GM12872 (cell line): ENCODE results near the gene TTYH3.

Source experiments
- CTCF ChIP-seq: IDR thresholded peaks from 3 replicates; pipeline ENCODE4 v1.5.1; 2011; ENCODE audit warnings: low read depth, mild to moderate bottlenecking, low read length, moderate library complexity; ENCODE audit not compliant: insufficient read depth

Gene TTYH3

DNA sequence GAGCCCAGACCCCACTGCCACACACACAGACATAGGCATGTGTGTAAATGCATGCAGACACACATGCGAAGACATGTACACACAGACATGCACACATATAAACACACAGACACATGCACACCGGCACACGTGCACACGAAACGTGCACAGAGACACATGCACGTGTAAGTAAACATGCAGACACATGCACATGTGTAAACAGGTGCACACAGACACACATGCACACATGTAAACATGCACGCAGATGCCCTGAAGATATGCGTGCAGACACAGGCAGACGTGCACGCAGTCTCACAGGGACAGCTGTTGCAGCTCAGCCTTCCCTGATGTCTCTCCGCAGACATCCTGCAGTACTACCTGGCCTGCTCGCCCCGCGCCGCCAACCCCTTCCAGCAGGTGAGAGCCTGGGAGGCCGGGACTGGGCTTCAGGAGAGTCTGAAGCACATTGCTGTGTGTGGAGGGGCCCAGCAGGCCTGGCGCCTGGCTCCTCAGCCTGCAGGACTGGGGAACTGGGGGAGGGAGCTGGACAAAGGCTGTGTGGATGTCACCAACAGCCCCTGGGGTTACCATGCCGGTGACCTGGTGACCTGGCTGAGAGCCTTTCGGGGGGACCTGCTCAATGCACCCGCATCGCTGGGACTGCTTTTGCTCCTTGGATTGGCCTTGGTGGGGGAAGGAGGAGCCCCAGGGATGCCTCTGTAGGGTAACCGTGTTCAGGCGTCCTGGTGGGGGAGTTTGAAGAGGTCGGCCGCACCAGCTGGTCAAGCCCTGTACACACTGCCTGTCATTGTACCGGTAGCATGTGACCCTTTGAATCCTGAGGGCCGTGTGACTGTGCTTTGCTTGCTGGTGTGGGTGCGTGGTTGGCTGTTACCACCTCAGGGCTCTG, 20.3 kb downstream of the TTYH3 start:
- no peak for TF ChIP-seq CTCF

GRCh38 chr7:2652736-2653060, 20.9 kb downstream of the TTYH3 start:
- no peak for TF ChIP-seq CTCF

DNA sequence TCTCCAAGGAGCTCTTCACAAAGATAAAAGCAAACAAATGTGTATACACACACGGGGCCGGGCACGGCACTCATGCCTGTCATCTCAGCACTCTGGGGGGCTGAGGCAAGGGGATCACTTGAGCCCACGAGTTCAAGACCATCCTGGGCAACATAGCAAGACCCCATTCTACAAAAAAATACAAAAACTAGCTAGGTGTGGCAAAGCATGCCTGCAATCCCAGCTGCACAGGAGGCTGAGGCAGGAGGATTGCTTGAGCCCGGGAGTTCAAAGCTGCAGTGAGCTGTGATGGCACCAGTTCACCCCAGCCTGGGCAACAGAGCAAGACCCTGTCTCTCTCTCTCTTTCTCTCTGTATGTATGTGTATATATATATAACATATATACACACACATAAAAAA, 22.3 kb downstream of the TTYH3 start:
- no peak for TF ChIP-seq CTCF

DNA sequence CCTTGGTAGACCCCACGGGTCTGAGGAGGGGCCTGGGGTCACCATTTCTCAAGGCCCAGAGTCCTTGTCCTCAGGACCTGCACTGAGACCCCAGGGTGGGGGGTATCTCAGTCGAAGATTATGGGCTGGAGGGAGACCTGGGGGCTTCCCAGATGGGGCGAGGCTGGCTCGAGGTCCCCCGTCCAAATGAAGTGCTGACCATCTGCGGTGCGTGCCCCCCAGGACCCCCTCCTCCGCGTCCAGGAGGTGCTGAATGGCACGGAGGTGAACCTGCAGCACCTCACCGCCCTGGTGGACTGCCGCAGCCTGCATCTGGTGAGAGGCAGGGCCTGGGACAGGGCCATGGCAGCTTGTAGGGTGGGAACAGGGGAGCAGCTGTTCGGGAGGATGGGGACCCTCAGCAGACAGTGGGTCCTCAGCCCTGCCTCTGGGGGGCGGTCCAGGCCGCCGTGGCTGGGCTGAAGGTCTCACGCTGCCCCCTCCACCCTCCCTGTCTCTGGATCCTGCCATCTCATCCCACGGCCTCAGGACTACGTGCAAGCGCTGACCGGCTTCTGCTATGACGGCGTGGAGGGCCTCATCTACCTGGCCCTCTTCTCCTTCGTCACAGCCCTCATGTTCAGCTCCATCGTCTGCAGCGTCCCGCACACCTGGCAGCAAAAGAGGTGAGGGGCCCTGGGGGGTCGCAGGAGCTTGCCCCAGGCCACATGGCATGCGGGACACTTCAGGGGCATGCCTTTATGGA, 24.3 kb downstream of the TTYH3 start:
- no peak for TF ChIP-seq CTCF

- TF ChIP-seq CTCF = no peak
Observed at GRCh38 chr7:2657208-2657607, 25.4 kb downstream of the TTYH3 start.

DNA sequence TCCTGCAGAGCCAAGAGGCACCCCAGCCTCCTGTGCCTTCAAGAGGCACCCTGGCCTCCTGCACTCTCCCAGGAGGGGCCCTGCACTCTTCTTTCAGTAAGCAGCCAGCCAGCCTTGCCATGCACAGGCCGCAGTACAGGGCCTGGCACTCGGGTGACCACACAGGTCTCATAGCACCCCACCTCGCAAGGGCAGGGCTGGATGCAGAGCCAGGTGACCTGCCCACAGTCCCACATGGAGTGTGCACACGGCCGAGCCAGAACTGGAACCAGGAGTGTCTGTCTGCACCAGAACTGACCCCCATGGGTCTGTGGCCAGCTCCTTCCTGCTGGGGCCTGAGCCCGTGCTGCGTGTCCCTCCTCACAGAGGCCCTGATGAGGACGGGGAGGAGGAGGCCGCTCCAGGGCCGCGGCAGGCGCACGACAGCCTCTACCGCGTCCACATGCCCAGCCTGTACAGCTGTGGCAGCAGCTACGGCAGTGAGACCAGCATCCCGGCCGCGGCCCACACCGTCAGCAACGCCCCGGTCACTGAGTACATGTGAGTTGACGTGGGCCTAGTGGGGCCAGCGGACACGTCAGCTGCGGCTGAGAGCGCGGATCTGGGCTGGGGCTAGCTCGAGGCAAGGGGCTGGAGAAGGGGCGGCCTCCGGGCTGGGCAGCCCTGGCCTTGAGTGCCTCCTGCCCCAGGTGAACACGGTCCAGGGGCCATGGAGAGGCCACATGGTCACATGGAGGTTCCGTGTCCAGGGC, 26.3 kb downstream of the TTYH3 start:
- no peak for TF ChIP-seq CTCF

DNA sequence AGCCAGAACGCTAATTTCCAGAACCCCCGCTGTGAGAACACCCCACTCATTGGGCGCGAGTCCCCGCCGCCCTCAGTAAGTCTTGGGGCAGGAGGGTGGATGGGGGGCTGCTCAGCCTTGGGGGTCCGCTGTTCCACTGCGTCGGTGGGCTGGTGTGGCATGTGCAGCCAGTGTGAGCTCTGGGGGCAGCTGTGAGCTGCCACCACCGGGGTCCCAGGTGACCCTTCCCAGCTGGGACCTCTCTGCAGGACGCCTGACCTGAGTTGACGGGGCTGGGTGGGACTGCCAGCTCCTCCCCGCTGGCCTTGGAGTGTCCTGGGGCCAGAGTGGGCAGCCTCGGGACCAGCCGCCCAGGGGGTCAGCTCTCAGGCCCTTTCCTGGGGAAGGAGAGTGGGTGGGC, 27.2 kb downstream of the TTYH3 start:
- no peak for TF ChIP-seq CTCF
